Measurements from ENCODE around the gene ASXL3.

ASXL3 gene

DNA sequence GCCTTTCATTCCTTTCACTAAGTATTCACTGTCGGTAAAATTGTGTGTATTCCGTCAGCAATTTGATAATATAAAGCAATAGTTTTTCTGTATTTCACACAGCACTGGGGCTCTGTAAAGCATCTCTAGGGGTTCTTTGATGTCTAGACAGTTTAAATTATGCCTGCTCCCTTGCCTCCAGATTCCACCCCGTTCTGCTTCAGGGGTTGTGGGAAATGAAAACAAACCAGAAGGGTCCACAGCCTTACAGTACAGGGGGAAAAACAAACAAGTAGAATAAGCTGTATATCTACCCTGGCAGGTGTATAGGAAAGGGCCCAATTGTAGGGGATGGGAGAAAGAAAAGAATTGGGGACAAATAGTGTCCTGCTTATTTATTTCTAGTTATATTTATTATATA is 63.1 kb downstream of the ASXL3 start:
- no peaks in the 10 kb centered on the region for H3K79me2 ChIP-seq (ENCODE audit: control insufficient read depth, low read length)
- no peak overlapping the region for H3K4me2 ChIP-seq (ENCODE audit: low read length)
- no peaks in the 10 kb centered on the region for H4K20me1 ChIP-seq (ENCODE audit: control insufficient read depth, insufficient read depth, low read depth, low read length)
- H3K9me2 ChIP-seq (replicated peaks; ENCODE audit: control insufficient read depth, low read length), result no peaks in the 10 kb centered on the region
- no peaks in the 10 kb centered on the region for H3K4me1 ChIP-seq (ENCODE audit: control insufficient read depth, low read length)
- no peaks in the 10 kb centered on the region for H3K27me3 ChIP-seq (ENCODE audit: control insufficient read depth, low read length)
- TF ChIP-seq, protein P1, sequence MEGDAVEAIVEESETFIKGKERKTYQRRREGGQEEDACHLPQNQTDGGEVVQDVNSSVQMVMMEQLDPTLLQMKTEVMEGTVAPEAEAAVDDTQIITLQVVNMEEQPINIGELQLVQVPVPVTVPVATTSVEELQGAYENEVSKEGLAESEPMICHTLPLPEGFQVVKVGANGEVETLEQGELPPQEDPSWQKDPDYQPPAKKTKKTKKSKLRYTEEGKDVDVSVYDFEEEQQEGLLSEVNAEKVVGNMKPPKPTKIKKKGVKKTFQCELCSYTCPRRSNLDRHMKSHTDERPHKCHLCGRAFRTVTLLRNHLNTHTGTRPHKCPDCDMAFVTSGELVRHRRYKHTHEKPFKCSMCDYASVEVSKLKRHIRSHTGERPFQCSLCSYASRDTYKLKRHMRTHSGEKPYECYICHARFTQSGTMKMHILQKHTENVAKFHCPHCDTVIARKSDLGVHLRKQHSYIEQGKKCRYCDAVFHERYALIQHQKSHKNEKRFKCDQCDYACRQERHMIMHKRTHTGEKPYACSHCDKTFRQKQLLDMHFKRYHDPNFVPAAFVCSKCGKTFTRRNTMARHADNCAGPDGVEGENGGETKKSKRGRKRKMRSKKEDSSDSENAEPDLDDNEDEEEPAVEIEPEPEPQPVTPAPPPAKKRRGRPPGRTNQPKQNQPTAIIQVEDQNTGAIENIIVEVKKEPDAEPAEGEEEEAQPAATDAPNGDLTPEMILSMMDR (IDR thresholded peaks at IDR 0.05; ENCODE audit: low read depth, low read length, poor library complexity, severe bottlenecking), result no peak
- no peak for TF ChIP-seq EZH2phosphoT487 (IDR thresholded peaks at IDR 0.05; ENCODE audit: borderline replicate concordance, low read length)
- no peaks in the 10 kb centered on the region for H3K9me3 ChIP-seq (ENCODE audit: control insufficient read depth, insufficient read depth, low read length)
- H3K4me3 ChIP-seq (ENCODE audit: low read length), result no peak overlapping the region
- no peaks in the 10 kb centered on the region for H3F3A ChIP-seq (ENCODE audit: control insufficient read depth, insufficient read depth)
- H3K36me3 ChIP-seq (ENCODE audit: control insufficient read depth, low read length), result no peaks in the 10 kb centered on the region
- no peak overlapping the region for H3K27ac ChIP-seq (ENCODE audit: low read depth, low read length)

DNA sequence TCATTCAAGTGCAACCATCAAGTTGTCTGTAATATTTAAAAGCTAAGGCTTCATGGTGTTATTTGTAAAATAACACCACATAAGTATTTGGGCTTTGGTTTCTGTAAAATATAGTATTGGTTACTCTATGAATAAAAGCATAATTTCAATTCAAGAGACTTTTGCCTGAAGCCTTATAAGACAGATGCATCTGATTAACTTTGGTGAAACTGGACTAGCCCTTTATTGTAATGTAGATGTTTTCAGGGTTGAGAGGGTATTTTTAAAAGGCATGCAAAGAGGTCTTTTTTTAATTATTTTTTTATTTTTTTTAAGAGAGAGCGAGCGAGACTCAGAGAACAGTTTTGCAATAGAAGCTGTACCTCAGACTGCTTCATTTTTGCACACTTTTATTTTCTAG is 66.5 kb downstream of the ASXL3 start:
- Histone ChIP-seq H3K4me1 (ENCODE audit: control insufficient read depth, low read length) (no peaks in the 10 kb centered on the region), H3K27me3 (ENCODE audit: control insufficient read depth, low read length) (no peaks in the 10 kb centered on the region), H3K36me3 (ENCODE audit: control insufficient read depth, low read length) (no peaks in the 10 kb centered on the region), H3F3A (ENCODE audit: control insufficient read depth, insufficient read depth) (no peaks in the 10 kb centered on the region), H3K4me2 (ENCODE audit: low read length) (no peak overlapping the region), H3K79me2 (ENCODE audit: control insufficient read depth, low read length) (no peaks in the 10 kb centered on the region), H3K27ac (ENCODE audit: low read depth, low read length) (no peak overlapping the region), H4K20me1 (ENCODE audit: control insufficient read depth, insufficient read depth, low read depth, low read length) (no peaks in the 10 kb centered on the region), H3K9me3 (ENCODE audit: control insufficient read depth, insufficient read depth, low read length) (no peaks in the 10 kb centered on the region), H3K4me3 (ENCODE audit: low read length) (no peak overlapping the region), H3K9me2 (replicated peaks; ENCODE audit: control insufficient read depth, low read length) (no peaks in the 10 kb centered on the region)
- TF ChIP-seq, protein P1 (IDR thresholded peaks at IDR 0.05; ENCODE audit: low read depth, low read length, poor library complexity, severe bottlenecking), result no peak
- no peak for TF ChIP-seq EZH2phosphoT487 (IDR thresholded peaks at IDR 0.05; ENCODE audit: borderline replicate concordance, low read length)

DNA sequence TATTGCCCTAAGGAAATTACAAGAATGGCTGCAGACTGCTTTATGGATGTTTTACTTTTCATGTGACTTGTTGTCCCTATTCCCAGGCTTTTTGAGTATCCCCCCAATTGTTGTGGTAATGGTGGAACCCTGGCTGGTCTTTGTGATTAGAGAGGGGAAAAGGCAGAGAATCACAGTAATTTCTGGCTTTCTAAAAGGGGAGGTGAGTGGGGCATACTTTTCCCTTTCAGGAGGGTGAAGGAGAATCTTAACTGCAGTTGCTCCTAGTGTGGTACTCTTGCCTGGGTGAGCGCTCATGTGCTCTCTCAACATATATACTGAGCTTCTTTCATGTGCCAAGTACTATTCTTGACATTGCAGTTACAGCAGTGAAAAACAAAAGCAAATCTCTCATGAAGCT is 69.3 kb downstream of the ASXL3 start:
- Histone ChIP-seq H3K9me2 (replicated peaks; ENCODE audit: control insufficient read depth, low read length) (no peaks in the 10 kb centered on the region), H3K79me2 (ENCODE audit: control insufficient read depth, low read length) (no peaks in the 10 kb centered on the region), H3K36me3 (ENCODE audit: control insufficient read depth, low read length) (no peaks in the 10 kb centered on the region), H3K27ac (ENCODE audit: low read depth, low read length) (no peak overlapping the region), H3K27me3 (ENCODE audit: control insufficient read depth, low read length) (no peaks in the 10 kb centered on the region), H4K20me1 (ENCODE audit: control insufficient read depth, insufficient read depth, low read depth, low read length) (no peaks in the 10 kb centered on the region), H3K4me1 (ENCODE audit: control insufficient read depth, low read length) (no peaks in the 10 kb centered on the region), H3K4me3 (ENCODE audit: low read length) (no peak overlapping the region), H3K4me2 (ENCODE audit: low read length) (no peak overlapping the region), H3F3A (ENCODE audit: control insufficient read depth, insufficient read depth) (no peaks in the 10 kb centered on the region), H3K9me3 (ENCODE audit: control insufficient read depth, insufficient read depth, low read length) (no peaks in the 10 kb centered on the region)
- TF ChIP-seq, protein P1 (IDR thresholded peaks at IDR 0.05; ENCODE audit: low read depth, low read length, poor library complexity, severe bottlenecking), result no peak
- no peak for TF ChIP-seq EZH2phosphoT487 (IDR thresholded peaks at IDR 0.05; ENCODE audit: borderline replicate concordance, low read length)

DNA sequence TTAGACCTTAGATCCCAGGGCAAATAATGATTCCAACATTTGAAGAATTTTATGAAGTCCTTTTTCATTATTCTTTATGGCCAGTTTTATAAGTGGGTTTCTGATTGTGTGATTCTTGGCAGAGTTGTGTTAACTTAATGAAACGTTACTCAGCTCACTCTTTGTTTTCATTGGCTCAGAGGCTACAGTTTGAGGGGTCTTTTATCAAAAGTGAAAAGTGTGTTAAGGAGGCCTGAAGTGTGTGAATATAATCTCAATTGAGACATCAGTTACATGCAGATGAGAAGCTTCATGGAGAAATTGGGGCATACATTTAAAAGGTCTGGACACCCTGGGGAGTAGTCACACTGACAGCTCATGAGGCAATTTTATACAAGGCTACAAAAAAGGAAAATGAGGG is 74.6 kb downstream of the ASXL3 start:
- Histone ChIP-seq H3K9me2 (replicated peaks; ENCODE audit: control insufficient read depth, low read length) (no peaks in the 10 kb centered on the region), H3K9me3 (ENCODE audit: control insufficient read depth, insufficient read depth, low read length) (no peaks in the 10 kb centered on the region), H3F3A (ENCODE audit: control insufficient read depth, insufficient read depth) (no peaks in the 10 kb centered on the region), H3K36me3 (ENCODE audit: control insufficient read depth, low read length) (no peaks in the 10 kb centered on the region), H3K4me3 (ENCODE audit: low read length) (no peak overlapping the region), H3K27ac (ENCODE audit: low read depth, low read length) (no peak overlapping the region), H3K4me1 (ENCODE audit: control insufficient read depth, low read length) (no peaks in the 10 kb centered on the region), H3K27me3 (ENCODE audit: control insufficient read depth, low read length) (no peaks in the 10 kb centered on the region), H4K20me1 (ENCODE audit: control insufficient read depth, insufficient read depth, low read depth, low read length) (no peaks in the 10 kb centered on the region), H3K79me2 (ENCODE audit: control insufficient read depth, low read length) (no peaks in the 10 kb centered on the region), H3K4me2 (ENCODE audit: low read length) (no peak overlapping the region)
- TF ChIP-seq, protein P1 (IDR thresholded peaks at IDR 0.05; ENCODE audit: low read depth, low read length, poor library complexity, severe bottlenecking), result no peak
- no peak for TF ChIP-seq EZH2phosphoT487 (IDR thresholded peaks at IDR 0.05; ENCODE audit: borderline replicate concordance, low read length)

Data from DOHH2 (cell line).